HG03097 (cell line): ENCODE results near the gene STK36.
A peak's percentile ranks its signal among the peaks of the same experiment; 100 is the strongest.
"Not testable (repeated sequence)": the region's sequence is repeated elsewhere in the genome, so short reads cannot be mapped to it uniquely, and the experiment has no call there.

Experiments used
- ATAC-seq: cut with Tn5 transposase; IDR thresholded peaks from one replicate; pipeline ENCODE4 v1.9.1; 2021; ENCODE audit not compliant: unreplicated experiment, low FRiP score

STK36 gene

DNA sequence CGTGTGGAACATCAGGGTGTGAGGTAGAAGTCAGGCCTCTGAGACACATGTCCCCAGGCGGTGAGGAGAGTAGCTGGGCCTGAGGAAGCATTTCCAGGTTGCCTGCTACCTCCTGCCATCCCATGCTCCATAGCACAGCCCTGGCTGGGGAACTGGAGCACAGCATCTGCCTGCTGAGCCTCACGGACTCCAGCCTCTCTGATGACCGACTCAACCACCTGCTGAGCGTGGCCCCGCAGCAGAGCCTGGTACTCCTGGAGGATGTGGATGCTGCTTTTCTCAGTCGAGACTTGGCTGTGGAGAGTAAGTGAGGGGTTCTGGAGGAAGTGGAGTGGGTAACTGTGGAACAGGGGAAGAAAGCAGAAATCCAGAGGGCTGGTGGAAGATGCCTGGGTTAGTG, 9.5 kb upstream of the STK36 start:
- ATAC-seq = no peak

- no peak for ATAC-seq
These were observed 9.1 kb upstream of the STK36 start for GRCh38 chr2:218662827-218663226.

DNA sequence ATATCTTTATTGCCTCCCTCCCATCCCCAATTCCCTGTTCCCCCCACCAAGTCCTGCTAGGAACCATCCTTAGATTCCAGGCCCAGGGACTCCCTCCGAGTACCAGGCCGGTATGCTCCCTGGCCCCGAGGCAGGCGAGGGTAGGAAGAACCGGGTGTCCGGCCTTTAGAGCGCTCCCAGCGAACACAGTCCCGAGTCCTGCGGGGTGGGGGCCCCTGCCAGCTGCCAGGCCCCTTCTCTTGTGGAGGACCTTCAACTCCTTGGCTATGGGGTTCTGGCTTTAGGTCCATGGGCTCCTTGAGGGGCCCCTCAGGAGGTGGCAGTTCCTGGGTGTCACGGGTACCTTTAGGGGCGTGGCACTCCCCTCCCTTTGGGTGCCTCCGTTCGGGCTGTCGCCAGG, 8.0 kb upstream of the STK36 start:
- no peak for ATAC-seq

GRCh38 chr2:218664653-218665052, 7.2 kb upstream of the STK36 start:
- ATAC-seq = no peak

- ATAC-seq = no peak
These were observed 711 bp upstream of the STK36 start for GRCh38 chr2:218671097-218671653.

GRCh38 chr2:218679119-218679518, 7.2 kb downstream of the STK36 start:
- ATAC-seq = no peak

GRCh38 chr2:218680061-218680460, 8.2 kb downstream of the STK36 start:
- no peak for ATAC-seq

- ATAC-seq = not testable (repeated sequence)
These were observed 15.6 kb downstream of the STK36 start for GRCh38 chr2:218687400-218688060.

- ATAC-seq = no peak
These were observed 19.3 kb downstream of the STK36 start for GRCh38 chr2:218691234-218691633.

GRCh38 chr2:218694405-218695145, 22.7 kb downstream of the STK36 start:
- ATAC-seq = no peak

- ATAC-seq = no peak
These were observed 27.0 kb downstream of the STK36 start for GRCh38 chr2:218698885-218699284.

DNA sequence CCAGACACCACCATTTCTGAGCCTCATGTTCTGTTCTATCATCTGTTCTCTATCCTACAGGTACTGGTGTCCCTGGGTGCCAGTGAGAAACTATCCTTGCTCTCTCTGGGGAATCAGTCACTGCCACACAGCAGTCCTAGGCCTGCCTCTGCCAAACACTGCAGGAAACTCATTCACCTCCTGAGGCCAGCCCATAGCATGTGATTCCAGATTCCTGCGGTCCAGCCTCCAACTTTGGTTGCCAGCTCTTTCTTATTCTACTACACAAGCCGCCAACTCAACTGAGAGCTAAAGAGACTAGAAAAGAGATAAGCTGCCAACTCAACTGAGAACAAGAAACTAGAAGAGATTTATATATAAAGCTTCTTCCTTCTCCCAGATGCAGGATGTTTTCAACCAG, 29.9 kb downstream of the STK36 start:
- ATAC-seq = no peak

DNA sequence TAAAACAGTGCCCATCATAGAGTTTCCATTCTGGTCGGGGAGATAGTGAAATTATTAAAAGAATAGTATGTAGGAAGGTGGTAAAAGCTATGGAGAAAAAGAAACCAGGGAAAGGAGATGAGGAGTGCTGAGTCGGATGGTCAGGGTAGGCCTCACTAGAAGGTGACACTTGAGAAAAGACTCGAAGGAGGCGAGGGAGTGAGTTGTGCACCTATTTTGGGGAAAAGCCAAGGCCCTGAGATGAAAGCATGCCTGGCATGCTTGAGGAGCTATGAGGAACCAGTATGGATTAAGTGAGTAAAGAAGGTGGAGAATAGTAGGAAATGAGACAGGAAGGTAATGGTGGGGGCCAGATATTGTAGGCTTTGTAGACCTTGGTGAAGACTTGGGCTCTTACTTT, 31.5 kb downstream of the STK36 start:
- no peak for ATAC-seq

DNA sequence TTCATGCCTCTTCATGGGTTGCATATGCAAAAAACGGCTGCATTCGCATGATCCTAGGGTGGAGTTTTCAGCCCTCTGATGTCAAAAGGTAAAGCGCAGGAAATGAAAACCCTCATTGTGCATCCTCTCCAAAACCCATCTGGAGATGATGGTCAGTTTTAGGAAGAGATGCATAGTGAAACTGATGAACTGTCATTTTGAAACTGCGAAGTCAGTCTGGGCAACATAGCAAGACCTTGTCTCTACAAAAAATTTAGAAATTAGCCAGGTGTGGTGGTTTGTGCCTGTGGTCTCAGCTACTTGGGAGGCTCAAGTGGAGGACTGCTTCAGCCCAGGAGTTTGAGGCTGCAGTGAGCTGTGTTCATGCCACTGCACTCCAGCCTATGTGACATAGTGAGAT, 36.2 kb downstream of the STK36 start:
- no peak for ATAC-seq

- no peak for ATAC-seq
These were observed 38.0 kb downstream of the STK36 start for GRCh38 chr2:218709908-218710307.

DNA sequence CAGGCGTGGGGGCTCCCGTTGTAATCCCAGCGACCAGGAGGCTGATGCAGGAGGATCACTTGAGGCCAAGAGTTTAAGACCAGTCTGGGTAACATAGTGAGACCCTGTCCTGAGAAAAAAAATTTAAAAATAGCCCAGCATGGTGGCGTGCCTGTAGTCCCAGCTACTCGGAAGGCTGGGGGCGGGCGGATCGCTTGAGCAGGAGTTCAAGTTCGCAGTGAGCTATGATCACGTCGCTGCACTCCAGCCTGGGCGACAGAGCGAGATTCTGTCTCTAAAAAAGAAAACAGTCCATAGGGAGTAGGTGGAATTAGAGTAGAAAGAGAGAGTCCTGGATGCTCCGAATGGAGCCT, 38.4 kb downstream of the STK36 start:
- ATAC-seq = no peak

DNA sequence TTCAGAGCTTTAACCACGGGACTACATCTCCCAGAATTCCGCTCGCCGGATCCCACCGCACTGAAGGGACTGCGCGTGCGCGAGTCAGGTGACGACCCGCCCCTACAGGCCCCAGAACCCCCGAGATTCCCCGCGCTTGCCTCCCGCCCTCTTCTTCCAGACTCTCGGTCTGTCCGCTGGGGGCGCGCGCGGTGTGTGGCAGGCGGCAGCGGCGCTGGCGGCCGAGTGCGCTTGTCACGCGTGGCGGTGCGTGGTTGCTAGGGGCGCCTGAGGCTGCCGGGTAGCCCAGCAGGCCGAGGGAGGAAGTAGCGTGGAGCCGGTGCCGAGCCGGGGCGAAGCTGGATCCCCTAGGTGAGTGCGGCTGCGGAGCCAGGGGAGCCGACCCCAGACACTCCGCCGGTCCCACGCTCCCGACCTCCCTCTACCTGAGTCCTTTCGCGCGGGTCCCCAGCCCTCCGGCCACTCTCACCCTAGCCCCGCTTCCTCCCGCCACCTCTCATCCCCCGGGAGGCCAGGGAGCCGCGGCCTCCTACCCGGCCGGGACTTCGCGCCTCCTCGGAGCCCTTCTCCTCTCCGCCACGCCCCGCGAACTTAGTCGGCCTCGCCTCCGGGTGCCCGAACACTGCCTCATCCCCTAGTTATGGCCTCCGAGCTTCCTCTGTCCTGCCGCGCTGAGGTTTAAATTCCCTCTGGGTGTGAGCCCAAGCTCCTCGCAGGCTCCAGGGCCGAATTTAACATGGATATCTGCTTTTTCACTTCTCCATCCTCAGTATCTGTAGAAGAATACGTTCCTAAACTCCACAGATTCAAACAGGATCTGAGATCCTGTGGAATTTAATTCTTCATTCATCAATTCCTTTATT, 39.0 kb downstream of the STK36 start, which contains the start of gene TTLL4:
Gene TTLL4 (plus strand): TSS at position 149 of the 863 bp plus-strand sequence. CDS start 26,842 bp downstream, outside the sequence.
- peak; percentile 86 for ATAC-seq

DNA sequence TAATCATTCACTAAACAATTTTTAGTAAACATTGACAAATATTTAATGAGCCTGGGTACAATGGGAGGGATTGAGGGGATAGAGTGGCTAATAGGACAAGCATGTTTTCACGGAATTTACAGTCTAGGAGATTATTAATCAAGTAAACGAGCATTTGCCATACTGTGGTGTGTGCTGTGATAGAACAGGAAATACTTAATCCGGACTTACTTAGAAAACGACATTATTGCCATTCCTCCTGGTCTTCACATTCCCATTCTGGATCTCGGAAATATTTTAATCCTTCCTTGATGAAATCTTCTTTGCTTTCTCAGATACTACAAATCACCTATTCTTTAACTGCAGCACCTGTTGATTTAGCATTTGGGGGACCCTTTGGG, 39.7 kb downstream of the STK36 start:
- ATAC-seq = no peak

DNA sequence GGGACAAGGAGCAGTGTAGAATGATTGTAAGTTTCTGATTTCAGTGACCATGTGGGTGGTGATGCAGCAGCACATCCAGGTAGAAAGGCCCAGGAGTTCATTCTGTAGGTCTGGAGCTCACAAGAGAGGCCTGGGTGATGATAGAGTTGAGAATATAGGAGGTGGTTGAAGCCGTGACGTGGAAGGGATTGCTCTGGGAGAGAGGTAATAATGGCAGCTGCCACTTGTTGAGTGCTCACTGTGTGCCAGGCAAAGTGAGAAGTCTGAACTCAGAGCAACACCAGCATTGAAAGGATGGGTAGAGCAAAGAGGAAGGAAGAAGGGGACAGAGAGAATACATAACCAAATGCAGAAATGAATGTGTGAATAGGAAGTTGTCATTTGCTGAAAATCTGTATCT, 42.0 kb downstream of the STK36 start:
- no peak for ATAC-seq

- no peak for ATAC-seq
These were observed 44.2 kb downstream of the STK36 start for GRCh38 chr2:218716070-218716469.

GRCh38 chr2:218717262-218717661, 45.4 kb downstream of the STK36 start:
- no peak for ATAC-seq
